Progenitor cell of endocrine pancreas (in vitro differentiated cells): Measurements from ENCODE around the gene RMDN3. TPM values are rescaled to one million over a fixed set of nuclear protein-coding genes. Genes with fewer than 3 reads are reported as not detected.

Experiments
- DNase-seq: peaks from one replicate; pipeline ENCODE4 v3.0.0; 2021; ENCODE audit warnings: low spot score; ENCODE audit not compliant: unreplicated experiment
- H3K27ac Mint-ChIP-seq: 2 replicates; pipeline ENCODE4 v1.8.0; 2021; ENCODE audit warnings: mild to moderate bottlenecking, moderate library complexity, mixed read lengths
- H3K27me3 Mint-ChIP-seq: 2 replicates; pipeline ENCODE4 v1.8.0; 2021; ENCODE audit warnings: mixed read lengths
- H3K36me3 Mint-ChIP-seq: 2 replicates; pipeline ENCODE4 v1.8.0; 2022; ENCODE audit warnings: mixed read lengths; ENCODE audit not compliant: insufficient read depth
- H3K4me1 Mint-ChIP-seq: 2 replicates; pipeline ENCODE4 v1.8.0; 2021; ENCODE audit warnings: low read depth, mixed read lengths
- H3K4me3 Mint-ChIP-seq: 2 replicates; pipeline ENCODE4 v1.8.0; 2021; ENCODE audit warnings: low read depth, mild to moderate bottlenecking, moderate library complexity, mixed read lengths
- H3K9me3 Mint-ChIP-seq: 2 replicates; pipeline ENCODE4 v1.8.0; 2021; ENCODE audit warnings: low read depth, mixed read lengths
- CTCF ChIP-seq: fragments of 200-600 bp; sonication (generic); IDR thresholded peaks from one replicate; pipeline ENCODE4 v1.5.0; 2021; ENCODE audit warnings: antibody characterized with exemption, mild to moderate bottlenecking; ENCODE audit not compliant: unreplicated experiment
- total RNA-seq: library from RNA; stranded (reverse); gene quantifications from 2 replicates; pipeline ENCODE4 v1.2.1, GENCODE V29; 2021

RMDN3 gene
- total RNA-seq, 1 donor from 2014 or later: 25.9 TPM

- DNase-seq: no peak
- Mint-ChIP-seq H3K27me3 (no peaks in the 10 kb centered on the region), H3K27ac (no peak overlapping the region), H3K36me3 (peaks cover 4% of the 10 kb centered on the region), H3K4me3 (no peak overlapping the region), H3K4me1 (peaks cover 21% of the 10 kb centered on the region), H3K9me3 (no peaks in the 10 kb centered on the region)
- no peak for TF ChIP-seq CTCF
These were observed 16.0 kb downstream of the RMDN3 start for GRCh38 chr15:40739047-40739446.

DNA sequence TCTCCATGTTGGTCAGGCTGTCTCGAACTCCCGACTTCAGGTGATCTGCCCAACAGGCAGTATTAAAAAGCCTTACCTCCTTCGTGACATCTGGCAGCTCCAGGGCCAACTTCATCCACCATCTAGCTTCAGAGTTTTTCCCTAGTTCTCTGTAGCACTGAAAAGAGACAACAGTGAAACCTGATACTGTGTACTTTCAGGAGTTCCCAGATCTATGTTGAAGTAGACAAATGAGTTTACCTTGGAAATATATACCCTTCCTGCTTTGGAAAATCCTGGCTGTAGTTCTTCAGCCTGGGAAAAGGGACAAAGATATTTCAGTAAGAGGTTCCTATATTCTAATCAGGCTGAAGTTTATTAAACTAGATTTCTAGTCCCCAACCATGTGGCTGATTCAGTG lies 18.0 kb downstream of the RMDN3 start:
- H3K9me3 Mint-ChIP-seq: no peaks in the 10 kb centered on the region
- peak overlapping the region; percentile 43 for H3K4me3 Mint-ChIP-seq
- no peaks in the 10 kb centered on the region for H3K27me3 Mint-ChIP-seq
- TF ChIP-seq CTCF: no peak
- H3K4me1 Mint-ChIP-seq: peaks cover 21% of the 10 kb centered on the region
- DNase-seq: no peak
- peaks cover 3% of the 10 kb centered on the region for H3K36me3 Mint-ChIP-seq
- peak overlapping the region; percentile 94 for H3K27ac Mint-ChIP-seq

DNA sequence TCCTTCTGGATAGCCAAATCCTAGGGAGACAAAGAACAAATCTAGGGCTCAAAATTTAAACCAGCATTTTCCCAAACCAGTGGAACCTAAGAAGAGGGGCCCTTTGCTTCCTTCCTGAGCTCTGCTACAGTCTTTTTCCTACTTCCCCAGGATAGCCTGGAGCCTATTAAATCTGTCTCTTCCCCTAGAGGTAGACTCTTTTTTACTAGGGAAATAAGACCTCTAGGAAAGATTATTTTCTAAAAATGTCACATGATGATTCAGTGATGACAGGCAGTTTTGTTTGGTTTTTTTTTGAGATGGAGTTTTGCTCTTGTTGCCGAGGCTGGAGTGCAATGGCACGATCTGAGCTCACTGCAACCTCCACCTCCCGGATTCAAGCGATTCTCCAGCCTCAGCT lies 18.5 kb downstream of the RMDN3 start:
- DNase-seq: no peak
- no peak for TF ChIP-seq CTCF
- Mint-ChIP-seq H3K9me3 (no peaks in the 10 kb centered on the region), H3K4me1 (peaks cover 21% of the 10 kb centered on the region), H3K36me3 (peaks cover 3% of the 10 kb centered on the region), H3K27ac (peak overlapping the region; percentile 94), H3K27me3 (no peaks in the 10 kb centered on the region), H3K4me3 (peak overlapping the region; percentile 43)

GRCh38 chr15:40731034-40731433 lies 24.0 kb downstream of the RMDN3 start:
- no peak for TF ChIP-seq CTCF
- H3K4me3 Mint-ChIP-seq: no peak overlapping the region
- H3K27ac Mint-ChIP-seq: no peak overlapping the region
- no peaks in the 10 kb centered on the region for H3K9me3 Mint-ChIP-seq
- peaks cover 1% of the 10 kb centered on the region for H3K4me1 Mint-ChIP-seq
- H3K36me3 Mint-ChIP-seq: peaks cover 11% of the 10 kb centered on the region
- DNase-seq: no peak
- H3K27me3 Mint-ChIP-seq: no peaks in the 10 kb centered on the region

- Mint-ChIP-seq H3K4me3 (no peak overlapping the region), H3K4me1 (no peaks in the 10 kb centered on the region), H3K36me3 (peaks cover 4% of the 10 kb centered on the region), H3K27me3 (no peaks in the 10 kb centered on the region), H3K27ac (no peak overlapping the region), H3K9me3 (no peaks in the 10 kb centered on the region)
- no peak for DNase-seq
- TF ChIP-seq CTCF: no peak
These were observed 31.1 kb downstream of the RMDN3 start for GRCh38 chr15:40723919-40724318.
